PFSK-1 (cell line): Measurements from ENCODE around the gene ABCC2. TPM values are rescaled to one million over a fixed set of nuclear protein-coding genes. Genes with fewer than 3 reads are reported as not detected.

ENCODE experiments used
- FOXP2 ChIP-seq: optimal IDR thresholded peaks from 2 replicates; pipeline ENCODE3; 2011; ENCODE audit warnings: borderline replicate concordance, control low read depth, inconsistent platforms; ENCODE audit not compliant: insufficient read depth; ENCODE audit errors: extremely low read length, extremely low read depth
- POLR2AphosphoS5 ChIP-seq: IDR thresholded peaks from 2 replicates; pipeline ENCODE4 v1.6.1; 2012; ENCODE audit warnings: low read depth, mild to moderate bottlenecking, control low read depth, low read length, moderate library complexity
- SIN3A ChIP-seq: IDR thresholded peaks from 2 replicates; pipeline ENCODE4 v1.6.1; 2012; ENCODE audit warnings: mild to moderate bottlenecking, low read length, moderate library complexity, borderline replicate concordance; ENCODE audit not compliant: insufficient read depth
- TAF1 ChIP-seq: IDR thresholded peaks from 2 replicates; pipeline ENCODE4 v1.6.1; 2012; ENCODE audit warnings: low read length, control low read depth, borderline replicate concordance; ENCODE audit not compliant: insufficient read depth
- polyA plus RNA-seq: library from polyadenylated mRNA; unstranded; fragments of >200 nt; gene quantifications from one replicate; pipeline ENCODE4 v1.2.1, GENCODE V29; 2012; ENCODE audit warnings: low read depth, missing spikeins; ENCODE audit not compliant: insufficient read length
- TF ChIP-seq, protein P1 (sequence below), 2 experiments: IDR thresholded peaks; 2 replicates each; pipeline versions ENCODE4 v1.6.1 to v1.8.0; 2011 to 2012; ENCODE audit warnings: low read depth in 2 of 2, low read length in 2 of 2, control low read depth in 1 of 2, inconsistent platforms in 1 of 2, mild to moderate bottlenecking in 1 of 2, moderate library complexity in 1 of 2; ENCODE audit not compliant: insufficient read depth in 1 of 2

ABCC2 gene
- polyA plus RNA-seq = 0.73 TPM

GRCh38 chr10:99782447-99783286 is at the start of gene ABCC2:
Gene ABCC2, plus strand, starts transcription at chr10:99782640. Its CDS starts 205 bp downstream, at chr10:99782845.
- no peak for TF ChIP-seq SIN3A
- no peak for TF ChIP-seq FOXP2
- TF ChIP-seq, protein P1, sequence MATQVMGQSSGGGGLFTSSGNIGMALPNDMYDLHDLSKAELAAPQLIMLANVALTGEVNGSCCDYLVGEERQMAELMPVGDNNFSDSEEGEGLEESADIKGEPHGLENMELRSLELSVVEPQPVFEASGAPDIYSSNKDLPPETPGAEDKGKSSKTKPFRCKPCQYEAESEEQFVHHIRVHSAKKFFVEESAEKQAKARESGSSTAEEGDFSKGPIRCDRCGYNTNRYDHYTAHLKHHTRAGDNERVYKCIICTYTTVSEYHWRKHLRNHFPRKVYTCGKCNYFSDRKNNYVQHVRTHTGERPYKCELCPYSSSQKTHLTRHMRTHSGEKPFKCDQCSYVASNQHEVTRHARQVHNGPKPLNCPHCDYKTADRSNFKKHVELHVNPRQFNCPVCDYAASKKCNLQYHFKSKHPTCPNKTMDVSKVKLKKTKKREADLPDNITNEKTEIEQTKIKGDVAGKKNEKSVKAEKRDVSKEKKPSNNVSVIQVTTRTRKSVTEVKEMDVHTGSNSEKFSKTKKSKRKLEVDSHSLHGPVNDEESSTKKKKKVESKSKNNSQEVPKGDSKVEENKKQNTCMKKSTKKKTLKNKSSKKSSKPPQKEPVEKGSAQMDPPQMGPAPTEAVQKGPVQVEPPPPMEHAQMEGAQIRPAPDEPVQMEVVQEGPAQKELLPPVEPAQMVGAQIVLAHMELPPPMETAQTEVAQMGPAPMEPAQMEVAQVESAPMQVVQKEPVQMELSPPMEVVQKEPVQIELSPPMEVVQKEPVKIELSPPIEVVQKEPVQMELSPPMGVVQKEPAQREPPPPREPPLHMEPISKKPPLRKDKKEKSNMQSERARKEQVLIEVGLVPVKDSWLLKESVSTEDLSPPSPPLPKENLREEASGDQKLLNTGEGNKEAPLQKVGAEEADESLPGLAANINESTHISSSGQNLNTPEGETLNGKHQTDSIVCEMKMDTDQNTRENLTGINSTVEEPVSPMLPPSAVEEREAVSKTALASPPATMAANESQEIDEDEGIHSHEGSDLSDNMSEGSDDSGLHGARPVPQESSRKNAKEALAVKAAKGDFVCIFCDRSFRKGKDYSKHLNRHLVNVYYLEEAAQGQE (IDR thresholded peaks at IDR 0.05; ENCODE audit: insufficient read depth in 1 of 2, low read depth in 2 of 2, low read length in 2 of 2) = no peak
- no peak for TF ChIP-seq TAF1
- no peak for TF ChIP-seq POLR2AphosphoS5

DNA sequence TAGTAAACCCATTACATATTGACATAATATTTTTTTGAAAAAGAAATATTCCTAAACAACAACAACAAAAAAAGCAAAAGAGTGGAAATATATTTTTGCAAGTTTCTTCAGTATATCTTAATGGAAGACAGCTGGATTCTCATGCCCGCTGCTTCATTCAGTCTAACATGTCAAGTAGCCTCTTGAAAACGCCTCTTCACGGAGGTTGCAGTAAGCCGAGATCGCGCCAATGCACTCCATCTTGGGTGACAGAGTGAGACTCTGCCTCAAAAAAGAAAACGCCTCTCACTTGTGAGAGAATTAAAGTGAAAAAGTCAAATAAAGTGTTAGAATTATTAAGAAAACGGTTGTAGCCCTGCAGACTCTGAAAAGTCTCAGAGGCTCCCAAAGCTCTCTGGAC is 49.1 kb upstream of the ABCC2 start:
- TF ChIP-seq, protein P1 (IDR thresholded peaks at IDR 0.05; ENCODE audit: insufficient read depth in 1 of 2, low read depth in 2 of 2, low read length in 2 of 2) = no peak
- TF ChIP-seq FOXP2 (no peak), POLR2AphosphoS5 (no peak), TAF1 (no peak), SIN3A (no peak)

- TF ChIP-seq, protein P1 (IDR thresholded peaks at IDR 0.05; ENCODE audit: insufficient read depth in 1 of 2, low read depth in 2 of 2, low read length in 2 of 2) = no peak
- TF ChIP-seq TAF1 (no peak), SIN3A (no peak), POLR2AphosphoS5 (no peak), FOXP2 (no peak)
These were observed 42.2 kb upstream of the ABCC2 start for GRCh38 chr10:99740260-99740659.

DNA sequence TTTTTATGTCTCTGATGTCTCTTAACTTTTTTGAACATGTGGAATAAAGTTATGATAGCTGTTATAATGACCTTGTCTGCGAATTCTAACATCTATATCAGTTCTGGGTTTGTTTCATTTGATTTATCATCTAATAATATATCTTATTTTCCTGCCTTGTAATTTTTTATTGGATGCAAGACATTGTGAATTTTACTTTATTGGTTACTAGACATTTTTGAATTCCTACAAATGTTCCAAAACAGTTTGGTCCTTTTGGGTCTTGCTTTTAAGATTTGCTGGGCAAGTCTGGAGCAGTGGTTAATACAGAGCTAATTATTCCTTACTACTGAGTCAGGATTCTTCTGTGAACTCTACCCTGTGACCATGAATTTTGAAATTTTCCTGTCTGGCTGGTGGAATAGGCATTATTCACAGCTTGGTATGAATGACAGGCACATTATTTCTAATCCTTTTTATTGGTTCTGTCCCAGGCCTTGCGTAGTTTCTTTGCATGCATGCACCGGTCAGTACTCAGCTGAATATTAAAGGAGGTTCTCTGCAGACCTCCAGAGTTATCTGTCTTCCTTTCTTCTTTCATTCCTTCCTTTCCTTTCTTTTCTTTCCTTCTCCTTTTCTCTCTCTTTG is 41.4 kb upstream of the ABCC2 start:
- TF ChIP-seq, protein P1 (IDR thresholded peaks at IDR 0.05; ENCODE audit: insufficient read depth in 1 of 2, low read depth in 2 of 2, low read length in 2 of 2) = no peak
- TF ChIP-seq FOXP2 (no peak), SIN3A (no peak), POLR2AphosphoS5 (no peak), TAF1 (no peak)
